Hypothalamus (tissue), 51 donors: ENCODE measurements around the gene PGP.
"Not testable (repeated sequence)": the region's sequence is repeated elsewhere in the genome, so short reads cannot be mapped to it uniquely, and the experiment has no call there.

Experiments
- DNase-seq, 51 donors: peaks; one replicate each; lab custom pipeline; 2025; lab: John Stamatoyannopoulos, UW

The PGP gene

GRCh38 chr16:2204416-2205103 is 10.1 kb downstream of the PGP start:
- peak in 1 of 51 donors; percentile 41 for DNase-seq

- not testable (repeated sequence) for DNase-seq
Measured at GRCh38 chr16:2203119-2203688, 11.4 kb downstream of the PGP start.

- DNase-seq, result no peak
Measured at GRCh38 chr16:2200313-2200712, 14.3 kb downstream of the PGP start.

- DNase-seq, result no peak
Measured at GRCh38 chr16:2199621-2200139, 15.0 kb downstream of the PGP start.

- no peak for DNase-seq
Measured at GRCh38 chr16:2199095-2199494, 15.5 kb downstream of the PGP start.

- no peak for DNase-seq
Measured at GRCh38 chr16:2198283-2198682, 16.4 kb downstream of the PGP start.

GRCh38 chr16:2197765-2198164 is 16.9 kb downstream of the PGP start:
- no peak for DNase-seq

GRCh38 chr16:2196981-2197511 is 17.6 kb downstream of the PGP start:
- DNase-seq, result no peak

- peak in 7 of 51 donors; percentile 10 to 56 (median 30) for DNase-seq
Measured at GRCh38 chr16:2196162-2196980, 18.3 kb downstream of the PGP start, which contains the start of gene CASKIN1. TSS of gene CASKIN1 (minus strand) at chr16:2196605. CDS start at chr16:2196432, 173 bp downstream.

GRCh38 chr16:2195322-2196161 is 19.1 kb downstream of the PGP start:
- DNase-seq, result no peak

- DNase-seq, result peak in 1 of 51 donors; percentile 10
Measured at GRCh38 chr16:2194852-2195321, 19.8 kb downstream of the PGP start.

- peak in 3 of 51 donors; percentile 7 to 43 (median 25) for DNase-seq
Measured at GRCh38 chr16:2194166-2194834, 20.3 kb downstream of the PGP start.

GRCh38 chr16:2191446-2191706 is 23.3 kb downstream of the PGP start:
- peak in 2 of 51 donors; percentile 47 to 63 for DNase-seq

- peak in 33 of 51 donors; percentile 10 to 73 (median 50) for DNase-seq
Measured at GRCh38 chr16:2190659-2191445, 23.8 kb downstream of the PGP start.

GRCh38 chr16:2190002-2190658 is 24.5 kb downstream of the PGP start:
- no peak for DNase-seq

GRCh38 chr16:2189252-2189893 is 25.3 kb downstream of the PGP start:
- no peak for DNase-seq

- no peak for DNase-seq
Measured at GRCh38 chr16:2188395-2188794, 26.2 kb downstream of the PGP start.

GRCh38 chr16:2187212-2187611 is 27.4 kb downstream of the PGP start:
- no peak for DNase-seq
